ENCODE measurements around the gene CNTN1.

Gene CNTN1

GRCh38 chr12:40681148-40681547, 11.1 kb upstream of the CNTN1 start:
- no peaks in the 10 kb centered on the region for H3K4me1 Mint-ChIP-seq (ENCODE audit: low read depth)
- no peak overlapping the region for H3K4me3 Mint-ChIP-seq
- H3K27ac Mint-ChIP-seq = no peak overlapping the region
- H3K9me3 Mint-ChIP-seq = peaks cover 2% of the 10 kb centered on the region
- no peaks in the 10 kb centered on the region for H3K36me3 Mint-ChIP-seq (ENCODE audit: low read depth)
- DNase-seq = no peak
- H3K27me3 Mint-ChIP-seq = no peaks in the 10 kb centered on the region

GRCh38 chr12:40684986-40685385, 7.3 kb upstream of the CNTN1 start:
- no peak overlapping the region for H3K4me3 Mint-ChIP-seq
- H3K9me3 Mint-ChIP-seq = no peaks in the 10 kb centered on the region
- H3K36me3 Mint-ChIP-seq (ENCODE audit: low read depth) = no peaks in the 10 kb centered on the region
- H3K27me3 Mint-ChIP-seq = no peaks in the 10 kb centered on the region
- H3K4me1 Mint-ChIP-seq (ENCODE audit: low read depth) = no peaks in the 10 kb centered on the region
- no peak overlapping the region for H3K27ac Mint-ChIP-seq
- no peak for DNase-seq

GRCh38 chr12:40688085-40688725, 4.0 kb upstream of the CNTN1 start:
- Mint-ChIP-seq H3K9me3 (no peaks in the 10 kb centered on the region), H3K27me3 (peaks cover 19% of the 10 kb centered on the region), H3K27ac (no peak overlapping the region), H3K4me1 (ENCODE audit: low read depth) (no peaks in the 10 kb centered on the region), H3K36me3 (ENCODE audit: low read depth) (no peaks in the 10 kb centered on the region), H3K4me3 (no peak overlapping the region)
- no peak for DNase-seq

GRCh38 chr12:40689576-40689975, 2.7 kb upstream of the CNTN1 start:
- no peaks in the 10 kb centered on the region for H3K9me3 Mint-ChIP-seq
- no peaks in the 10 kb centered on the region for H3K36me3 Mint-ChIP-seq (ENCODE audit: low read depth)
- H3K4me3 Mint-ChIP-seq = no peak overlapping the region
- H3K4me1 Mint-ChIP-seq (ENCODE audit: low read depth) = no peaks in the 10 kb centered on the region
- no peak overlapping the region for H3K27ac Mint-ChIP-seq
- DNase-seq = no peak
- H3K27me3 Mint-ChIP-seq = peaks cover 32% of the 10 kb centered on the region

GRCh38 chr12:40692765-40693206, 547 bp downstream of the CNTN1 start:
- H3K4me3 Mint-ChIP-seq = no peak overlapping the region
- H3K36me3 Mint-ChIP-seq (ENCODE audit: low read depth) = no peaks in the 10 kb centered on the region
- no peaks in the 10 kb centered on the region for H3K9me3 Mint-ChIP-seq
- no peaks in the 10 kb centered on the region for H3K4me1 Mint-ChIP-seq (ENCODE audit: low read depth)
- H3K27me3 Mint-ChIP-seq = peaks cover 35% of the 10 kb centered on the region
- no peak overlapping the region for H3K27ac Mint-ChIP-seq
- DNase-seq = no peak

GRCh38 chr12:40693207-40693821, 1.1 kb downstream of the CNTN1 start:
- H3K36me3 Mint-ChIP-seq (ENCODE audit: low read depth) = no peaks in the 10 kb centered on the region
- H3K27me3 Mint-ChIP-seq = peaks cover 35% of the 10 kb centered on the region
- H3K4me1 Mint-ChIP-seq (ENCODE audit: low read depth) = no peaks in the 10 kb centered on the region
- no peak for DNase-seq
- no peak overlapping the region for H3K4me3 Mint-ChIP-seq
- H3K27ac Mint-ChIP-seq = no peak overlapping the region
- H3K9me3 Mint-ChIP-seq = no peaks in the 10 kb centered on the region

GRCh38 chr12:40697566-40698259, 5.5 kb downstream of the CNTN1 start:
- Mint-ChIP-seq H3K27me3 (peaks cover 20% of the 10 kb centered on the region), H3K36me3 (ENCODE audit: low read depth) (no peaks in the 10 kb centered on the region), H3K4me3 (no peak overlapping the region), H3K4me1 (ENCODE audit: low read depth) (no peaks in the 10 kb centered on the region), H3K9me3 (peaks cover 2% of the 10 kb centered on the region), H3K27ac (no peak overlapping the region)
- no peak for DNase-seq

GRCh38 chr12:40701756-40702155, 9.5 kb downstream of the CNTN1 start:
- Mint-ChIP-seq H3K9me3 (peaks cover 2% of the 10 kb centered on the region), H3K27me3 (no peaks in the 10 kb centered on the region), H3K4me3 (no peak overlapping the region), H3K4me1 (ENCODE audit: low read depth) (no peaks in the 10 kb centered on the region), H3K27ac (no peak overlapping the region), H3K36me3 (ENCODE audit: low read depth) (no peaks in the 10 kb centered on the region)
- no peak for DNase-seq

GRCh38 chr12:40711121-40711520, 18.9 kb downstream of the CNTN1 start:
- Mint-ChIP-seq H3K9me3 (peaks cover 2% of the 10 kb centered on the region), H3K27ac (no peak overlapping the region), H3K4me3 (no peak overlapping the region)

GRCh38 chr12:40714636-40715035, 22.4 kb downstream of the CNTN1 start:
- no peaks in the 10 kb centered on the region for H3K9me3 Mint-ChIP-seq
- H3K4me1 Mint-ChIP-seq (ENCODE audit: low read depth) = no peaks in the 10 kb centered on the region
- H3K4me3 Mint-ChIP-seq = no peak overlapping the region

More at GRCh38 chr12:40711121-40711520, 18.9 kb downstream of the CNTN1 start:
- DNase-seq = no peak
- no peaks in the 10 kb centered on the region for H3K4me1 Mint-ChIP-seq (ENCODE audit: low read depth)
- H3K27me3 Mint-ChIP-seq = no peaks in the 10 kb centered on the region
- no peaks in the 10 kb centered on the region for H3K36me3 Mint-ChIP-seq (ENCODE audit: low read depth)

GRCh38 chr12:40716037-40716436, 23.8 kb downstream of the CNTN1 start:
- H3K4me3 Mint-ChIP-seq = no peak overlapping the region
- H3K27me3 Mint-ChIP-seq = no peaks in the 10 kb centered on the region
- DNase-seq = no peak
- H3K36me3 Mint-ChIP-seq (ENCODE audit: low read depth) = no peaks in the 10 kb centered on the region
- peaks cover 1% of the 10 kb centered on the region for H3K9me3 Mint-ChIP-seq
- no peak overlapping the region for H3K27ac Mint-ChIP-seq
- no peaks in the 10 kb centered on the region for H3K4me1 Mint-ChIP-seq (ENCODE audit: low read depth)

More at GRCh38 chr12:40714636-40715035, 22.4 kb downstream of the CNTN1 start:
- H3K27me3 Mint-ChIP-seq = no peaks in the 10 kb centered on the region
- no peaks in the 10 kb centered on the region for H3K36me3 Mint-ChIP-seq (ENCODE audit: low read depth)
- H3K27ac Mint-ChIP-seq = no peak overlapping the region
- no peak for DNase-seq

- no peaks in the 10 kb centered on the region for H3K27me3 Mint-ChIP-seq
- H3K9me3 Mint-ChIP-seq = peaks cover 3% of the 10 kb centered on the region
- H3K36me3 Mint-ChIP-seq (ENCODE audit: low read depth) = no peaks in the 10 kb centered on the region
- no peak overlapping the region for H3K4me3 Mint-ChIP-seq
- no peak for DNase-seq
- H3K27ac Mint-ChIP-seq = no peak overlapping the region
- no peaks in the 10 kb centered on the region for H3K4me1 Mint-ChIP-seq (ENCODE audit: low read depth)
Observed at GRCh38 chr12:40717576-40717975, 25.3 kb downstream of the CNTN1 start.

GRCh38 chr12:40718878-40719372, 26.7 kb downstream of the CNTN1 start:
- DNase-seq = no peak
- Mint-ChIP-seq H3K27me3 (no peaks in the 10 kb centered on the region), H3K36me3 (ENCODE audit: low read depth) (no peaks in the 10 kb centered on the region), H3K9me3 (peaks cover 3% of the 10 kb centered on the region), H3K4me1 (ENCODE audit: low read depth) (no peaks in the 10 kb centered on the region), H3K27ac (no peak overlapping the region), H3K4me3 (no peak overlapping the region)

- Mint-ChIP-seq H3K36me3 (ENCODE audit: low read depth) (no peaks in the 10 kb centered on the region), H3K27me3 (no peaks in the 10 kb centered on the region), H3K4me1 (ENCODE audit: low read depth) (no peaks in the 10 kb centered on the region), H3K9me3 (peaks cover 9% of the 10 kb centered on the region), H3K4me3 (no peak overlapping the region), H3K27ac (no peak overlapping the region)
- DNase-seq = no peak
Observed at GRCh38 chr12:40723001-40723400, 30.8 kb downstream of the CNTN1 start.

GRCh38 chr12:40726366-40726765, 34.1 kb downstream of the CNTN1 start:
- Mint-ChIP-seq H3K9me3 (peaks cover 7% of the 10 kb centered on the region), H3K27me3 (no peaks in the 10 kb centered on the region), H3K4me1 (ENCODE audit: low read depth) (no peaks in the 10 kb centered on the region)

More at GRCh38 chr12:40726366-40726765, 34.1 kb downstream of the CNTN1 start:
- DNase-seq = no peak
- Mint-ChIP-seq H3K4me3 (no peak overlapping the region), H3K27ac (no peak overlapping the region), H3K36me3 (ENCODE audit: low read depth) (no peaks in the 10 kb centered on the region)
